Prostate gland (tissue), 2 donors: ENCODE data around the gene H6PD. TPM values are rescaled to one million over a fixed set of nuclear protein-coding genes. Genes with fewer than 3 reads are reported as not detected.

Source experiments
- DNase-seq: peaks from one replicate; pipeline ENCODE4 v3.0.0-alpha.2; 2019; ENCODE audit warnings: low spot score
- H3K27ac ChIP-seq, 2 donors: fragments of 200-600 bp; sonication (generic); 2 replicates each; pipeline ENCODE4 v1.5.1; 2017 to 2019
- H3K27me3 ChIP-seq: fragments of 200-600 bp; sonication (generic); replicated peaks from 2 replicates; pipeline ENCODE4 v1.5.1; 2019; ENCODE audit not compliant: insufficient read depth
- H3K36me3 ChIP-seq, 2 donors: fragments of 200-600 bp; sonication (generic); 1 replicate in 1 of 2; 2 replicates in 1 of 2; pipeline versions ENCODE4 v1.5.1 to v1.8.1; 2017 to 2019
- H3K4me1 ChIP-seq: fragments of 200-600 bp; sonication (generic); replicated peaks from 2 replicates; pipeline ENCODE4 v1.5.1; 2019
- H3K4me3 ChIP-seq, 2 donors: fragments of 200-600 bp; sonication (generic); 2 replicates each; pipeline ENCODE4 v1.5.1; 2017 to 2019
- H3K9me3 ChIP-seq: fragments of 200-600 bp; sonication (generic); 2 replicates; pipeline ENCODE4 v1.5.1; 2017
- POLR2A ChIP-seq: fragments of 450-650 bp; IDR thresholded peaks from one replicate; pipeline ENCODE4 v1.6.1; 2016; ENCODE audit warnings: antibody characterized with exemption, mild to moderate bottlenecking
- POLR2AphosphoS5 ChIP-seq: sonication (generic); formaldehyde crosslinking; IDR thresholded peaks from one replicate; pipeline ENCODE4 v1.6.1; 2017; ENCODE audit warnings: antibody characterized with exemption
- WGBS: methylation state at CpG from one replicate; pipeline ENCODE4 v1.1.5; 2018; 5-methylcytosine and 5-hydroxymethylcytosine counted together
- intact Hi-C: fragments of 100-400 bp; cut with DNase I; formaldehyde crosslinking; loops from one replicate; pipeline ENCODE4 v1.14.2; 2022
- total RNA-seq, 2 donors: library from RNA; depleted of rRNA; stranded (reverse); fragments of >200 nt; gene quantifications; one replicate each; pipeline ENCODE4 v1.1.0, GENCODE V29; 2016
- TF ChIP-seq, protein P1 (sequence below), 4 experiments: fragments of 200-600 bp in 2 of 4; fragments of 450-650 bp in 2 of 4; sonication (generic) in 2 of 4; IDR thresholded peaks; 1 replicate in 3 of 4; 2 replicates in 1 of 4; pipeline ENCODE4 v1.5.1; 2016 to 2019; ENCODE audit warnings: antibody characterized with exemption in 4 of 4, mild to moderate bottlenecking in 2 of 4, moderate library complexity in 2 of 4

The H6PD gene
- total RNA-seq, 2 donors from 2014 or later, result 52.8 to 88.8 TPM

DNA sequence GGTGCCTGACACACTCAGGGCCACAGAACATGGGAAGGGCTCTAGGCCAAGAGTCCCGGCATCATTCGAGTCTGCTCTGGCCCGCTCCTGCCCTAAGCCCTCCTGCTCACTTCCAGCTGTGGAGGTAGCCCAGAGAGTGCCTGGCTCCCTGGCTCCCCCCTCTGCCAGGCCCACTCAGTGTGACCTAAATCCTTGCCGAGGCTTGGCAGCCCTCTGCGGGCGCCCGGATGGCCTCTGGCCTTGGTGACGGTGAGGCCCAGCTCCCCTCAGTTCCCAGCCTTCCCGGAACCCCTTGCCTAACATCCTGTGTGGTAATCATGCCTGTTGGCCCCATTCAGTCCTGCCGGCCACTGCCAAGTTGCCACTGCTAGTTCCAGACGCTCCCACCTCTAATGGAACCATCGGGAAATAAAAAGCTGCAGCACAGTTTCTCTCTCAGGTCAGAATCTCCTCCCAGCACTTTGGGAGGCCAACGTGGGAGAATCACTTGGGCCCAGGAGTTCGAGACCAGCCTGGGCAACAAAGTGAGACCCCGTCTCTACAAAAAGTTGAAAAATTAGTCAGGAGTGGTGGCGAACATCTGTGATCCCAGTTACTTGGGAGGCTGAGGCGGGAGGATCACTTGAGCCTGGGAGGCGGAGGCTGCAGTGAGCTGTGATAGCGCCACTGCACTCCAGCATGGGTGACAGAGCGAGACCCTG lies 1.2 kb upstream of the H6PD start:
- peak; percentile 32 for DNase-seq
- TF ChIP-seq, protein P1, sequence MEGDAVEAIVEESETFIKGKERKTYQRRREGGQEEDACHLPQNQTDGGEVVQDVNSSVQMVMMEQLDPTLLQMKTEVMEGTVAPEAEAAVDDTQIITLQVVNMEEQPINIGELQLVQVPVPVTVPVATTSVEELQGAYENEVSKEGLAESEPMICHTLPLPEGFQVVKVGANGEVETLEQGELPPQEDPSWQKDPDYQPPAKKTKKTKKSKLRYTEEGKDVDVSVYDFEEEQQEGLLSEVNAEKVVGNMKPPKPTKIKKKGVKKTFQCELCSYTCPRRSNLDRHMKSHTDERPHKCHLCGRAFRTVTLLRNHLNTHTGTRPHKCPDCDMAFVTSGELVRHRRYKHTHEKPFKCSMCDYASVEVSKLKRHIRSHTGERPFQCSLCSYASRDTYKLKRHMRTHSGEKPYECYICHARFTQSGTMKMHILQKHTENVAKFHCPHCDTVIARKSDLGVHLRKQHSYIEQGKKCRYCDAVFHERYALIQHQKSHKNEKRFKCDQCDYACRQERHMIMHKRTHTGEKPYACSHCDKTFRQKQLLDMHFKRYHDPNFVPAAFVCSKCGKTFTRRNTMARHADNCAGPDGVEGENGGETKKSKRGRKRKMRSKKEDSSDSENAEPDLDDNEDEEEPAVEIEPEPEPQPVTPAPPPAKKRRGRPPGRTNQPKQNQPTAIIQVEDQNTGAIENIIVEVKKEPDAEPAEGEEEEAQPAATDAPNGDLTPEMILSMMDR (IDR thresholded peaks at IDR 0.05), result no peak
- peak; percentile 23 for TF ChIP-seq POLR2AphosphoS5
- Histone ChIP-seq H3K4me3 (no peak overlapping the region), H3K36me3 (no peaks in the 10 kb centered on the region), H3K27ac (peak overlapping the region; percentile 87 to 92), H3K9me3 (no peaks in the 10 kb centered on the region), H3K27me3 (no peaks in the 10 kb centered on the region), H3K4me1 (peaks cover 19% of the 10 kb centered on the region)
- 66% methylated on average over 20 of the region's 20 CpGs for WGBS
- intact Hi-C loops, result no loop called here

DNA sequence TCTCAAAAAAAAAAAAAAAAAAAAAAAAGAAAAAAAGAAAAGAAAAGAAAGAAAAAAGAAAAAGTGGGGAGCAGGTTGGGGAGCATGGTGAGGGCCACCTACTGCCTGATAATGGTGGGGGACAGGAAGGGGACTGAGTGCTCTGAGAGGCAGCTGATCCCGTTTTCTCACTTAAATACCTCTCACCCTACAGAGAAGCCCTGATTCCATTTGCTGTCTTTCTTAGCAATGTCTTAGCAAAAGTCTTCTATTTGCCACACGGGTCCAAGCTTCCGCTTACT lies 692 bp upstream of the H6PD start:
- Histone ChIP-seq H3K4me3 (peak overlapping the region in 1 of 2 donors; percentile 60), H3K36me3 (no peaks in the 10 kb centered on the region), H3K9me3 (no peaks in the 10 kb centered on the region), H3K27ac (peak overlapping the region; percentile 87 to 92), H3K4me1 (peaks cover 24% of the 10 kb centered on the region), H3K27me3 (no peaks in the 10 kb centered on the region)
- intact Hi-C loops, result no loop called here
- TF ChIP-seq POLR2A (no peak), POLR2AphosphoS5 (no peak)
- TF ChIP-seq, protein P1 (IDR thresholded peaks at IDR 0.05), result no peak
- 55% methylated on average over 3 of the region's 3 CpGs for WGBS
- no peak for DNase-seq

DNA sequence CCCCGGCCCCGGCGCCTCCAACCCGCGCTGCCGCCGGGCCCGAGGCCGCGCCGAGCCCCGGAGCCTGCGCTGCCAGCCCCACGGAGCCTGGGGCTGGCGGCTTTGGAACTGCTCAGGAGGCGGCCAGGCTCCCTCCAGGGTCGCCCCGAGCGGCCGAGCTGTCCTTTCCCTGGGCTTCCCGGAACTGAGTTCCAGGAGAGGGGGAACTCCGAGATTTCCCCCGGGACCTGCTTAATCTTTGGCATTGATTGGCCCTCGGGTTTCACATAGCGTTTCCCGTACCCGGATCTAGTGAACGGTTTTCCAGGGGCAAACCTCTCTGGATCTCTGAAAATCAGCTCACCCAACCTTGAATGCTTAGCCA lies 504 bp downstream of the H6PD start:
- Histone ChIP-seq H3K4me3 (peak overlapping the region; percentile 60 to 67), H3K9me3 (no peaks in the 10 kb centered on the region), H3K27me3 (no peaks in the 10 kb centered on the region), H3K27ac (peak overlapping the region; percentile 87 to 92), H3K4me1 (peaks cover 31% of the 10 kb centered on the region), H3K36me3 (no peaks in the 10 kb centered on the region)
- WGBS, result 0% methylated on average over 12 of the region's 28 CpGs
- intact Hi-C loops, result no loop called here
- TF ChIP-seq POLR2AphosphoS5 (no peak), POLR2A (no peak)
- TF ChIP-seq, protein P1 (IDR thresholded peaks at IDR 0.05), result no peak
- DNase-seq, result no peak

DNA sequence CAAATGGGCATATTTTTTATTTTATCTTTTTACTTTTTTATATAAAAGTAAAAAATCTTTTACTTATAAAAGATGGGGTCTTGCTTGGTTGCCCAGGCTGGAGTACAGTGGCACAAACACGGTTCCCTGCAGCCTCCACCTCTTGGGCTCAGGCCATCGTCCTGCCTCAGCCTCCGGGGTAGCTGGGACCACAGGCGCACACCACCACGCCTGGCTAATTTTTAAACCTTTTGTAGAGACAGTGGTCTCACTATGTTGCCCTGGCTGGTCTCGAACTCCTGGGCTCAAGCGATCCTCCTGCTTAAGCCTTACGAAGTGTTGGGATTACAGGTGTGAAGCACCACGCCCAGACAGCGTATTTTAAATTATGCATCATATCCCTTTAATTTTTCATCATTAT lies 986 bp downstream of the H6PD start:
- intact Hi-C loops, result no loop called here
- peaks cover 31% of the 10 kb centered on the region for H3K4me1 ChIP-seq
- H3K27me3 ChIP-seq, result no peaks in the 10 kb centered on the region
- peak overlapping the region; percentile 60 to 67 for H3K4me3 ChIP-seq
- no peaks in the 10 kb centered on the region for H3K9me3 ChIP-seq
- no peak for DNase-seq
- no peaks in the 10 kb centered on the region for H3K36me3 ChIP-seq
- no peak for TF ChIP-seq POLR2A
- no peak for TF ChIP-seq POLR2AphosphoS5
- TF ChIP-seq, protein P1 (IDR thresholded peaks at IDR 0.05), result no peak
- 78% methylated on average over 10 of the region's 10 CpGs for WGBS
- peak overlapping the region; percentile 87 to 92 for H3K27ac ChIP-seq

DNA sequence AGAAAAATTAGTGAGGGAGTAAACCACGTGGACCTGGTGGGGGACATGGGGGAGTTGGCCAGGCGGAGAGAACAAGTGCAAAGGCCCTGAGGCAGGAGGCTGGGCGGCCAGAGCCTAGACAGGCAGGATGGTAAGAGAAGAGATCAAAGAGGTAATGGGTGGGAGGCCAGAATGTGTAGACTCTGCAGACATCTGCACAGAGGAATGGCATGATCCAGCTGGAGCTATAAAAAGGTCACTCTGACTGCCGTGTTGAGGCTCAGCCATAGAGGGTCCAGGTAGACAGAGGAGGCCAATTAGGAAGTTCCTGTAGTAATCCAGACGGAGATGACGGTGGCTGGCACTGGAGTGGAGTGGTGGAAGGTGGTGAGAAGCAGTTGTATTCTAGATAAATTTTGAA lies 3.6 kb downstream of the H6PD start:
- DNase-seq, result no peak
- no peaks in the 10 kb centered on the region for H3K27me3 ChIP-seq
- no peaks in the 10 kb centered on the region for H3K9me3 ChIP-seq
- H3K4me3 ChIP-seq, result no peak overlapping the region
- intact Hi-C loops, result no loop called here
- WGBS, result 79% methylated on average over 6 of the region's 6 CpGs
- TF ChIP-seq POLR2AphosphoS5, result no peak
- TF ChIP-seq POLR2A, result no peak
- TF ChIP-seq, protein P1 (IDR thresholded peaks at IDR 0.05), result no peak
- H3K36me3 ChIP-seq, result no peaks in the 10 kb centered on the region
- peaks cover 45% of the 10 kb centered on the region for H3K4me1 ChIP-seq
- H3K27ac ChIP-seq, result peak overlapping the region; percentile 92 to 95
